ENCODE data around the gene EME1. TPM values are rescaled to one million over a fixed set of nuclear protein-coding genes. Genes with fewer than 3 reads are reported as not detected.

The EME1 gene
- total RNA-seq, 1 experiment from 2014 or later: 31.9 TPM

- no peak overlapping the region for H3K4me3 ChIP-seq (ENCODE audit: low read depth, low read length, poor library complexity, severe bottlenecking)
- DNase-seq (ENCODE audit: low spot score): no peak
- H3K27me3 ChIP-seq (replicated peaks; ENCODE audit: insufficient read depth, low read depth, low read length, poor library complexity): no peaks in the 10 kb centered on the region
- POLR2A ChIA-PET (ENCODE audit: low non-redundant PET): no interaction called here
- BruUV-seq (replicated peaks): no TSS peak
- peaks cover 24% of the 10 kb centered on the region for H3K4me1 ChIP-seq (ENCODE audit: insufficient read depth, low read length, poor library complexity, severe bottlenecking)
- no peak overlapping the region for H3K27ac ChIP-seq (ENCODE audit: low read depth, low read length, poor library complexity, severe bottlenecking)
- intact Hi-C loops (cut with micrococcal nuclease; ENCODE audit: unreplicated experiment): no loop called here
- TF ChIP-seq CTCF (conservative IDR thresholded peaks at IDR 0.05; ENCODE audit: low read depth, low read length): no peak
- no peak for TF ChIP-seq EZH2 (IDR thresholded peaks at IDR 0.05; ENCODE audit: borderline replicate concordance, low read depth, low read length, poor library complexity, severe bottlenecking)
- CTCF ChIA-PET: no interaction called here
- H3K9me3 ChIP-seq (ENCODE audit: low read depth, low read length, poor library complexity, severe bottlenecking): no peaks in the 10 kb centered on the region
- no peaks in the 10 kb centered on the region for H3K36me3 ChIP-seq (ENCODE audit: insufficient read depth, low read length, poor library complexity, severe bottlenecking)
Observed at GRCh38 chr17:50428831-50429424, 55.9 kb downstream of the EME1 start.

- CTCF ChIA-PET: no interaction called here
- BruUV-seq (replicated peaks): no TSS peak
- DNase-seq (ENCODE audit: low spot score): no peak
- Histone ChIP-seq H3K4me1 (ENCODE audit: insufficient read depth, low read length, poor library complexity, severe bottlenecking) (peaks cover 15% of the 10 kb centered on the region), H3K27me3 (replicated peaks; ENCODE audit: insufficient read depth, low read depth, low read length, poor library complexity) (no peaks in the 10 kb centered on the region), H3K9me3 (ENCODE audit: low read depth, low read length, poor library complexity, severe bottlenecking) (no peaks in the 10 kb centered on the region), H3K36me3 (ENCODE audit: insufficient read depth, low read length, poor library complexity, severe bottlenecking) (no peaks in the 10 kb centered on the region), H3K4me3 (ENCODE audit: low read depth, low read length, poor library complexity, severe bottlenecking) (no peak overlapping the region), H3K27ac (ENCODE audit: low read depth, low read length, poor library complexity, severe bottlenecking) (no peak overlapping the region)
- POLR2A ChIA-PET (ENCODE audit: low non-redundant PET): no interaction called here
- intact Hi-C loops (cut with micrococcal nuclease; ENCODE audit: unreplicated experiment): no loop called here
- TF ChIP-seq CTCF (conservative IDR thresholded peaks at IDR 0.05; ENCODE audit: low read depth, low read length) (no peak), EZH2 (IDR thresholded peaks at IDR 0.05; ENCODE audit: borderline replicate concordance, low read depth, low read length, poor library complexity, severe bottlenecking) (no peak)
Observed at GRCh38 chr17:50429793-50430192, 56.8 kb downstream of the EME1 start.

Other genes with a start within 250 kb of the EME1 start
- gene SAMD14, start 243.1 kb upstream of the EME1 start, total RNA-seq (2021): 45.0 and 51.4 TPM in 2 replicates
- gene PPP1R9B, start 222.6 kb upstream of the EME1 start, total RNA-seq (2021): 61.3 and 68.4 TPM in 2 replicates
- gene SGCA, start 207.2 kb upstream of the EME1 start, total RNA-seq (2021): not detected in 2 replicates
- 24.6 and 44.7 TPM in 2 replicates for gene COL1A1, start 171.6 kb upstream of the EME1 start, total RNA-seq (2021)
- gene TMEM92, start 98.8 kb upstream of the EME1 start, total RNA-seq (2021): 0.19 TPM in 1 of 2 replicates, not detected in the other
- 15.8 and 23.1 TPM in 2 replicates for gene XYLT2, start 27.1 kb upstream of the EME1 start, total RNA-seq (2021)
- 85.6 and 89.4 TPM in 2 replicates for gene MRPL27, start within 50 bp of the EME1 start, total RNA-seq (2021)
- gene LRRC59, start 24.3 kb downstream of the EME1 start, total RNA-seq (2021): 177 and 178 TPM in 2 replicates
- 4.1 and 9.2 TPM in 2 replicates for gene ACSF2, start 53.0 kb downstream of the EME1 start, total RNA-seq (2021)
- gene CHAD, start 95.7 kb downstream of the EME1 start, total RNA-seq (2021): 0.17 TPM in 1 of 2 replicates, not detected in the other
- gene RSAD1, start 105.6 kb downstream of the EME1 start, total RNA-seq (2021): 44.3 and 48.4 TPM in 2 replicates
- 0.92 and 1.2 TPM in 2 replicates for gene MYCBPAP, start 135.2 kb downstream of the EME1 start, total RNA-seq (2021)
- 0.09 TPM in 1 of 2 replicates, not detected in the other for gene EPN3, start 159.5 kb downstream of the EME1 start, total RNA-seq (2021)
- 11.1 and 16.5 TPM in 2 replicates for gene SPATA20, start 173.9 kb downstream of the EME1 start, total RNA-seq (2021)
- gene CACNA1G, start 187.5 kb downstream of the EME1 start, total RNA-seq (2021): 7.1 and 10.8 TPM in 2 replicates

Measured in A673 (cell line).